ENCODE measurements around the gene MICAL2. TPM values are rescaled to one million over a fixed set of nuclear protein-coding genes. Genes with fewer than 3 reads are reported as not detected.

The MICAL2 gene
- total RNA-seq, 4 donors from 2014 or later, result 195 to 499 (median 259) TPM

DNA sequence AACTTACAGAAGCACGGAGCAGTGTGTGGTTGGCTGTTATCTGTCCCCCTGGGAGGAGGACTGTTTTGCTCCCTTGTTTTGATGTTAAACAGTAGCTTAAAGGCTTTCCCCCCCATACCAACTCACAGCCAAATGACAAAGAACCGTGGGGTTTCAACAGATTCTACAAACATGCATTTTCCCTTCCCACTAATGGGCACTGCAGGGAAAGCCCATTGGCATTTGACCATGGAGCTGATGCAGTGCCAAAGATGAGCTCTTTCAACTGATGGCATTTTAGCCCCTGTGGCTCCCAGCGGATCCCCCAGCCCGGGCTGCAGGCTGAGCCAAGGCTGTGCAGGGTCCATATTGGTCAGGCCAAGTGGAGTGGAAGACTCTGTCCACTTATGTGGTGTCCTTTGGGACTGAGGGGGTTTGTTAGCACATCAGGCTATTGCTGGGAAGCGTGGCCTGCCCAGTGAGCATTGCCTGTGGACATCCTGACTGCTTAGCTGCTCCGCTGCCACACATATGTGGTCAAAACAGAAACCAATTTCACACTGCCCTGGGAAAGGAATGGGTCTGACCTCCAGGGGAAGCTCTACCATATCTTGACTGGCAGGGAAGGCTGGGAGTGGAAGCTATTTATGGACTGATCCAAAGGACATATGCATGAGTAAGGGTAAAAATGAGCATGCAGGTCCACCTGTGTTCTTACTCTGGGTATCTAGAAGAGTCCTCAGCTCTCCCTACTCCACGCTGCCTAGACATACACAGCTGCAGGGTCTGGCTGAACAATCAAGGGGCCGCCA lies 150.5 kb downstream of the MICAL2 start:
- DNase-seq (ENCODE audit: extremely low spot score), result no peak
- Histone ChIP-seq H3K4me3 (no peak overlapping the region), H3K27ac (replicated peaks in 1 of 4) (no peak overlapping the region), H3K9me3 (no peaks in the 10 kb centered on the region), H3K36me3 (peaks cover 49 to 89% (median 77%) of the 10 kb centered on the region in 4 donors), H3K27me3 (no peaks in the 10 kb centered on the region), H3K4me1 (peaks cover 0 to 15% (median 0%) of the 10 kb centered on the region in 4 donors)
- intact Hi-C loops (cut with DNase I), result no loop called here
- WGBS, result 89% methylated on average over 4 of the region's 8 CpGs
- TF ChIP-seq POLR2AphosphoS5 (IDR thresholded peaks at IDR 0.05) (no peak), POLR2A (IDR thresholded peaks at IDR 0.05; ENCODE audit: low read depth) (no peak), EP300 (IDR thresholded peaks at IDR 0.05) (no peak)
- TF ChIP-seq, protein P1, sequence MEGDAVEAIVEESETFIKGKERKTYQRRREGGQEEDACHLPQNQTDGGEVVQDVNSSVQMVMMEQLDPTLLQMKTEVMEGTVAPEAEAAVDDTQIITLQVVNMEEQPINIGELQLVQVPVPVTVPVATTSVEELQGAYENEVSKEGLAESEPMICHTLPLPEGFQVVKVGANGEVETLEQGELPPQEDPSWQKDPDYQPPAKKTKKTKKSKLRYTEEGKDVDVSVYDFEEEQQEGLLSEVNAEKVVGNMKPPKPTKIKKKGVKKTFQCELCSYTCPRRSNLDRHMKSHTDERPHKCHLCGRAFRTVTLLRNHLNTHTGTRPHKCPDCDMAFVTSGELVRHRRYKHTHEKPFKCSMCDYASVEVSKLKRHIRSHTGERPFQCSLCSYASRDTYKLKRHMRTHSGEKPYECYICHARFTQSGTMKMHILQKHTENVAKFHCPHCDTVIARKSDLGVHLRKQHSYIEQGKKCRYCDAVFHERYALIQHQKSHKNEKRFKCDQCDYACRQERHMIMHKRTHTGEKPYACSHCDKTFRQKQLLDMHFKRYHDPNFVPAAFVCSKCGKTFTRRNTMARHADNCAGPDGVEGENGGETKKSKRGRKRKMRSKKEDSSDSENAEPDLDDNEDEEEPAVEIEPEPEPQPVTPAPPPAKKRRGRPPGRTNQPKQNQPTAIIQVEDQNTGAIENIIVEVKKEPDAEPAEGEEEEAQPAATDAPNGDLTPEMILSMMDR (IDR thresholded peaks at IDR 0.05), result no peak

DNA sequence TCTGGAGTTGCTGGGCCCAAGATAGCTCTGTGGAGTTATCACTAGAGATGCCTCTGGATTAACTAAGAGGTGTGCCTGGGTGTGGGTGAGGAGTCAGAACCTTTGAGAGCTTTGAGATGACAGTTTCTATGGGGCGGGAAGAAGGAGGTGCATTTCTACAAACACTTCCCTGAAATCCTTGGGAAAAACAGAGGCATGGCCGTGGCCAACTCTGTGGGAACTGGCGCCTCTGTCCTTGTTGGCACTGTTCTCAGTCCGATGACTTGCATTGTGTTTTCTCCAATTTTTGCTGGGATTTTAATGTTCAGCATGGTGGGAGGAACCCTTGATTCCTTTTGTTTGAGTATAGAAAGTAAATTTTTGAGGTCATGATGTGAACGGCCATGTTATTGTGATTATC lies 151.2 kb downstream of the MICAL2 start:
- no peak overlapping the region for H3K4me3 ChIP-seq
- WGBS, result 97% methylated on average over 5 of the region's 5 CpGs
- H3K27me3 ChIP-seq, result no peaks in the 10 kb centered on the region
- no peak for DNase-seq (ENCODE audit: extremely low spot score)
- peaks cover 0 to 15% (median 0%) of the 10 kb centered on the region in 4 donors for H3K4me1 ChIP-seq
- intact Hi-C loops (cut with DNase I), result no loop called here
- H3K36me3 ChIP-seq, result peaks cover 46 to 83% (median 72%) of the 10 kb centered on the region in 4 donors
- no peak overlapping the region for H3K27ac ChIP-seq (replicated peaks in 1 of 4)
- TF ChIP-seq POLR2A (IDR thresholded peaks at IDR 0.05; ENCODE audit: low read depth), result no peak
- TF ChIP-seq, protein P1 (IDR thresholded peaks at IDR 0.05), result no peak
- TF ChIP-seq EP300 (IDR thresholded peaks at IDR 0.05), result no peak
- TF ChIP-seq POLR2AphosphoS5 (IDR thresholded peaks at IDR 0.05), result no peak
- H3K9me3 ChIP-seq, result no peaks in the 10 kb centered on the region

DNA sequence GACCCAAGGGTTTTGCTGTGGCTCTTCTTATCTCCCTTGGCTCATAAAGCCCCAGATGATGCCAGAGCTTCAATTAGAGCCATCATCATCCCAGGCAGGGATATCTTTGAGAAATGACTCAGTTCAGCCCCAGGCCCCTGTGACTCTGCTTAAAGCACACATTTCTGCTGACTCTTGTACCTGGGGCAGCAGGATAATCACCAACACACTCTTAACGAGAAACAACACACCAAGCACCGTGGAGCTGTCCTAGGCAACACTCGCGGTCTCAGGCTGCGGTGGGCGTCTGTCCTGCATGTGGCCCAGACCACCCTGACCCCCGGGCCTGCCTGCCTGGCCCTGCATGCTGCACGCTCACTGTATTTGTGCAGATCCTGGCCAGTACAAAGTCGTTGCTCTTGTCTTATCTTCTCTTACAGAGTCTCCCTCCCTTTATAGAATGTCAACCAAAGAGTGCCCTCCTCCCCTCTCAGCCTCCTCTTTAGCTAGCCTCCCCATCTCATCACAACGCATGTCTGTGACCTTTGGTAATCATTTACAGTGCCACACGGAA lies 152.8 kb downstream of the MICAL2 start:
- H3K36me3 ChIP-seq, result peaks cover 41 to 67% (median 55%) of the 10 kb centered on the region in 4 donors
- 93% methylated on average over 7 of the region's 11 CpGs for WGBS

DNA sequence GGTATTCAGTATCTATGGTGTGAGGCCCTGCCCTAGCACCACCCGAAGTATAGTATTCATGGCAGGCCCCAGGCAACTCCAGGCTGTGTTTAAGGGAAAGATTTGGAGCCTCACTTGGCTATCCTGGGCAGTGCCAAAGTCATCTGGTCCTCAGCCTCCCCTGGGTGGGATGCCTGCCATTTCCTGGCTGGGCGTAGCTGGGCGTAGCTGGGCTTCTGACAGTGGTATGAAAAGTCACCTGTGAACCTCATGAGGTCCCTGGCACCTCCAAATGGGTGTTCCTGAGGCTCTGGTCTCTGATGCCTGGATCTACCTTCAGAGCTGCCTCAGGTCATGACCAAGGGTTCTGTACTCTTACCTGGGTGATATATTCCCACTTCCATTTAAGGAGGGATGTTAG lies 154.0 kb downstream of the MICAL2 start:
- no peak overlapping the region for H3K4me3 ChIP-seq
- intact Hi-C loops (cut with DNase I), result no loop called here
- 60% methylated on average over 1 of the region's 3 CpGs for WGBS

More for the DNA sequence above, 152.8 kb downstream of the MICAL2 start:
- DNase-seq (ENCODE audit: extremely low spot score), result no peak
- Histone ChIP-seq H3K9me3 (no peaks in the 10 kb centered on the region), H3K27me3 (no peaks in the 10 kb centered on the region), H3K4me1 (peaks cover 3 to 15% (median 6%) of the 10 kb centered on the region in 4 donors), H3K27ac (replicated peaks in 1 of 4) (no peak overlapping the region), H3K4me3 (no peak overlapping the region)
- intact Hi-C loops (cut with DNase I), result no loop called here
- TF ChIP-seq, protein P1 (IDR thresholded peaks at IDR 0.05), result no peak
- TF ChIP-seq POLR2A (IDR thresholded peaks at IDR 0.05; ENCODE audit: low read depth), result no peak

More for the DNA sequence above, 154.0 kb downstream of the MICAL2 start:
- Histone ChIP-seq H3K27ac (replicated peaks in 1 of 4) (no peak overlapping the region), H3K9me3 (no peaks in the 10 kb centered on the region), H3K27me3 (no peaks in the 10 kb centered on the region), H3K36me3 (peaks cover 34 to 55% (median 47%) of the 10 kb centered on the region in 4 donors), H3K4me1 (peaks cover 13 to 21% (median 17%) of the 10 kb centered on the region in 4 donors)
- no peak for DNase-seq (ENCODE audit: extremely low spot score)
- TF ChIP-seq EP300 (IDR thresholded peaks at IDR 0.05) (no peak), POLR2AphosphoS5 (IDR thresholded peaks at IDR 0.05) (no peak), POLR2A (IDR thresholded peaks at IDR 0.05; ENCODE audit: low read depth) (no peak)
- TF ChIP-seq, protein P1 (IDR thresholded peaks at IDR 0.05), result no peak

Data from esophagus muscularis mucosa (tissue), 4 donors.